COR-L47 (cell line): ENCODE results near the gene KCNAB1.
"Not testable (repeated sequence)": the region's sequence is repeated elsewhere in the genome, so short reads cannot be mapped to it uniquely, and the experiment has no call there.

ENCODE experiments used
- DNase-seq: peaks from one replicate; lab custom pipeline; 2025; lab: John Stamatoyannopoulos, UW

The KCNAB1 gene

DNA sequence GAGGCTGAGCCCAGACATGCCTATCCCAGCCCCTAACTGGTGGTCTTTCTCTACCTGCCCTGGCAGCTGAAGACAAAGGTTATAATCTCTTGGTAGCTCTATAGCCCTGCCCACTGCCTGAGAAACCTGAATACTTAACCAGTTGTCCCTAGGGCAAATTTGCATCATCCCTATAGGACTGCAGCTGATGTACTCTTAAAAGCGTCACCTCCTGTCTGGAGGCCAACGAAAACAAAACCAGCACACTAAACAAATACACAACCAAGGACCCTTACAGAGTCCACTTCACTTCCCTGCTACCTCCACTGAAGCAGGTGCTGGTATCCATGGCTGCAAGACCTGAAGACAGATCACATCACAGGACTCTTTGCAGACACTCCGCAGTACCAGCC is 98.0 kb downstream of the KCNAB1 start:
- DNase-seq: no peak

- not testable (repeated sequence) for DNase-seq
These were observed 102.0 kb downstream of the KCNAB1 start for GRCh38 chr3:156222381-156222780.

DNA sequence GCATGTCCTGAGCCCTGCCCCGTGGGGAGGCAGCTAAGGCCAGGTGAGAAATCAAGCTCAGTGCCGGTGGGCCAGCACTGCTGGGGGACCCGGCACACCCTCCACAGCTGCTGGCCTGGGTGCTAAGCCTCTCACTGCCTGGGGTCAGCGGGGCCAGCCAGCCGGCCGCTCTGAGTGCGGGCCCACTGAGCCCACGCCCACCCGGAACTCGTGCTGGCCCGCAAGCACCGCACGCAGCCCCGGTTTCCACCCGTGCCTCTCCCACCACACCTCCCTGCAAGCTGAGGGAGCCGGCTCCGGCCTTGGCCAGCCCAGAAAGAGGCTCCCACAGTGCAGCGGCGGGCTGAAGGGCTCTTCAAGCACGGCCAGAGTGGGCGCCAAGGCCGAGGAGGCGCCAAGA is 103.7 kb downstream of the KCNAB1 start:
- DNase-seq: not testable (repeated sequence)

DNA sequence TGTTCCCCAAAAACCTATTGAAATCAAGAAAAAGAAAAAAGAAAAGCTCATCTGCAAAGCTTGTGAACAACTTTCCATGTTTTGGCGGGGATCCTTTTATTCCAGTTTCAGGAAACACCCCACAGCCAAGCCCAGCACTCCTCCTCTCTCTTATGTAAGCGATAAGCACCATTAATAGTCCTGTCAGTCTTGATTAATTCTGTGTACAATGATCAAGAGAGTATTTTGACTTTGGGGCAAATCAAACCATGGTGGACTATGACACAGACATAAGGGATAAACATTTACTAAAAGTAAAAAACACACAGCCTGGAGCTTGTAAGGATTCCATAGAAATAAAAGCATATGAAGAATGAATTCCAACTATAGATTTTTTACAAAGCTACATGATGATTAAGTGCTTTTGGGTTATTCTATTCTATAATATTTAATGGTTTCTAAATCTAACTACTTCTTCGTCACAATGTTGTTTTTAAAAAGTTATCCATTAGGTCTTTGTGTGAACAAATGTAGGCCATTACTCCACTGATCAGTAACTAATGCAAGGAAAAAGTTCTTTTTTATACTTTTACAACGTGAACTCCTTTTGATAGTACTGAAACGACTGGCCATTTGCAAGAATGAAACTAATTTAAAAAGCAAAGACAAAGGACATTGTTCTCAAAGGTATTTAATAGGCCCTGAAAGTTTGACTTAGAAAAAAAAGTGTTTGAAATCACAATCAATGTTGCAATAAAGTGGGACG is 106.5 kb downstream of the KCNAB1 start:
- no peak for DNase-seq

DNA sequence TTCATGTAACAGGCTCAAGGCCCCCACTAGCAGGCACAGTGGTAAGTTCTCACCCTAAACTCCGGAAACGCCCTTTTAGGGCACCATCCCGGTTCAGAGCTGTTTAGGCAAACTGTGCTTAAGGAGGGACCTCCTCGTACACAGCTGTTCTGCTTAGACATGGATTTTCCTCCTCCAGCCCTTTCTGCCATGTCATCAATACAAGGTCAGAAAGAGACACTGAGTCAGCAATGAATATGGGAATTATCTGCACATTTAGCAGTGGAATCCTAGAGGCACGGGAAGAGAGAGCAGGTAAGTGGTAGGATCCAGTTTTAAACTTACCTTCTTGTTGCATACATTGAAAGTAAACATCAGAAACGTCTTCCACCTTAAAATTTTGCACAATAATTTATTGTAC is 107.3 kb downstream of the KCNAB1 start:
- no peak for DNase-seq

- DNase-seq: peak; percentile 42
These were observed 110.0 kb downstream of the KCNAB1 start for GRCh38 chr3:156230278-156230900.

- DNase-seq: not testable (repeated sequence)
These were observed 110.8 kb downstream of the KCNAB1 start for GRCh38 chr3:156231221-156231620.

- DNase-seq: no peak
These were observed 113.5 kb downstream of the KCNAB1 start for GRCh38 chr3:156233876-156234275.

GRCh38 chr3:156236556-156237260 is 116.3 kb downstream of the KCNAB1 start:
- DNase-seq: no peak

GRCh38 chr3:156240642-156241041 is 120.3 kb downstream of the KCNAB1 start:
- DNase-seq: no peak

DNA sequence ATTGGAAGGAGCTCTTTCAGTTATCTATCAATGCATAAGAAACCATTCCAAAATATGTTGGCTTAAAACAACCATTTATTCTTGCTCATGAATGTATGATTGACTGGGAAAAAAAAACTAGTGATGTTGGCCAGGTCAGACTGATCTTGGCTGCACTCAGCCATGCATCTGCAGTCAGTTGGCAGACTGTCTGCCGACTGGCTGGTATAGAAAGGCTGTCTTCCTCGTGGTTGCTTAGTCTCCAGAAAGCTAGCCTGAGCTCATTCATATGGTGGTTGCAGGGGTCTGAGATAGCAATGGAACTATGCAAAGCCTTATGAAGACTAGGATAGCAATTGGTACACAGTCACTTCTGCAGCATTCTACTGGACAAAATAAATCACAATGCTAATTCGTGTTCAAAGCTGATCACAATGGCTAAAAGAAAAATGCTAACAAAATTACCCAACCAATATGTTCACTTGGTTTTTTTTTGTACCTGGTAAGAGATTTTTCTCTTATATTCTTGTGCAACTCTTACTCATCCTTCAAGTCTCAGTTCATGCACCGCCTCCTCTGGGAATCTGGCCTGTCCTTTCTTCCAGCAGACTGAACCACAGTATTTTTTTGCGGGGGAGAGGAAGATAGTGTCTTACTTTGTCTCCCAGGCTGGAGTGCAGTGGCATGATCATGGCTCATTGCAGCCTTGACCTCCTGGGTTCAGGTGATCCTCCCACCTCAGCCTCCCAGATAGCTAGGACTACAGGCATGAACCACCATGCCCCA is 126.8 kb downstream of the KCNAB1 start:
- DNase-seq: no peak

GRCh38 chr3:156250550-156250949 is 130.2 kb downstream of the KCNAB1 start:
- DNase-seq: no peak

DNA sequence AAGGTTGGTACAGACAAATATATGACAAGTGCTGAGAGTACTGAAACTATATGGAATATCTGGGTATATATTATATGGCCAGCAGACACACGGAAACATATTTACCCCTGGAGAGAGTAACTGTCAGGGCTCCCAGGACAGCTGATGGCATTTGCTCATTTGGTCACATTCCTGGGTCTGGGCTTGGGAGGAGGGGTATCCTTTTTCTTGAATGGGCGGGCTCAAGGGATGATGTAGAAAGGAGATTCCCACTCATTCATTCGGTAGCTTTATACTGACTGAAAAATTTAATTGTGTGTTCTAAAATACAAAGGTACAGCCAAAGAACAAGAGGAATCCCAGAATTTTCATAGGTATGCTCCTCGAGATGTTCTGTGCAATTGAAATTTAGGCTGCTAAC is 131.0 kb downstream of the KCNAB1 start:
- no peak for DNase-seq

DNA sequence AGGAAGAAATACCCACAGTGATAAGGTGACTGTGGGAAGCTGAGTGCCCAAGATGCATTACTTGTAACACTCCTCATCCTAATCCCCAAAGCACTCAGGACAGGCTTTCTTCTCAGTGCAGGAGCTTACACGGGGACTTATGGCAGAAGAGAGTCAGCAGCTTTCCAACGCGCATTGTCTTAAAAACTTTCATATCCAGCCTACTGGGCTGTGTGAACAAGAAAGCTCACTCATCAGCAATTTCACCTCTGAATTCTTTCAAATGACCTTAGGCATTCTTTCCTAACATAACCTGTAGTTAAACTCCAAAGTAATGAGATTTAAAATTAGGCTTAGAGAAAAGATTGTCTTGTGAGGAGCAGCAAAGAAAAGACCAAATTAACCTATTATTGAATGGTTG is 132.3 kb downstream of the KCNAB1 start:
- no peak for DNase-seq

- no peak for DNase-seq
These were observed 132.8 kb downstream of the KCNAB1 start for GRCh38 chr3:156253150-156253549.

DNA sequence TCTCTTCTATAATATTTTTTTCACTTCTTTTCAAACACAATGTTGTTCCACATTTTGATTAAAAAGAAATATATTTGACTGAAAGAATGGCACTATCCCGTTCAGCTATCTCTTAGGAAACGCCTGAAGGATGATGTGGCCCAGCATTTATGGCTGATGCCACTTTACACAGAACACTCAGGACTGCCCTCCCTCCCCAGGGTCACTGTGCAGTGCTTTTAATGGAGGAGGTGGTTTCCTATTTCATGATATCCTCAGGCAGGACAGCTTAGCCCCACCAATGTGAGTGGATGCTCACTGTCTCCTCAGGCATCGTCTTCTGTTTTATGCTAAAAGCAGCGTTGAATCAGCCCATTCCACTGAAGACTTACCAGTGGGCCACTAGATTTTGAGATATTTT is 135.9 kb downstream of the KCNAB1 start:
- DNase-seq: no peak

GRCh38 chr3:156256945-156257344 is 136.6 kb downstream of the KCNAB1 start:
- no peak for DNase-seq

- DNase-seq: no peak
These were observed 137.9 kb downstream of the KCNAB1 start for GRCh38 chr3:156258301-156258700.

DNA sequence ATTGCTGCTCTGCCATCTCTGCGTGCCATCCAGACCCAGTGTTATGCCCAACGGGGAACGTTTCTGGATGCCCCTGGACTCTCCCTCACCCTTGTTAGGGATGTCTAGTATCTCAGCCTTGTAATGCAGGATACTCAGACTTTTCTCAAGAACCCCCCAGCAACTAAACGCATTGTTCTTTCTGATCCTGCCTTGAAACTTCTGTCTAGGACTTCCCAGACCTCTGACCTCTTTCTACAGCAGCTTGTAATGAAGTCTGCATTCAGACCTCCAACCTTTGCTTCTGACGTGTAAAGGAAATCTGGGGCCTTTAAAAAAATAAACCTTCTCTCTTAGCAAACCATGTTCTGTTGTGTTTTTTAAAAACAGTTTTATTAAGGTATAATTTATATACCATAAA is 139.5 kb downstream of the KCNAB1 start:
- DNase-seq: no peak

- no peak for DNase-seq
These were observed 140.0 kb downstream of the KCNAB1 start for GRCh38 chr3:156260331-156260730.

DNA sequence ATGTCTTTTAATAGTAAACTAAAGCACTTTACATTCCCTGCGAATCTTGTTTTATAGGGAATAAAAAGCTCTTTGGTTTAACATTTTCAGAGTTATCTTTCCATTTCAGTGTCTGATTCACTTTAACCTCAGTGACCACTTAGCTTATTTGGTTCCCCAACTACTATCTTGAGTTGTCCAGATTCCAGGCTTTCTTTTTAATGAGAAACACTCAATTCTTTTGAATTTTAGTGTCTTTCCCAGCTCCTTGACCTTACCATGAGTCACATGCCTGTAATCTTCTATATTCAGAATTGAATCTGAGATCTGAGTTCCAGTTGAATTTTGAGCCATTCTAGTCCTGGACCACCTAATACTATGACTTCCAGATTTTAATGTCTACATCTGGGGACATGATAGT is 144.4 kb downstream of the KCNAB1 start:
- DNase-seq: no peak

DNA sequence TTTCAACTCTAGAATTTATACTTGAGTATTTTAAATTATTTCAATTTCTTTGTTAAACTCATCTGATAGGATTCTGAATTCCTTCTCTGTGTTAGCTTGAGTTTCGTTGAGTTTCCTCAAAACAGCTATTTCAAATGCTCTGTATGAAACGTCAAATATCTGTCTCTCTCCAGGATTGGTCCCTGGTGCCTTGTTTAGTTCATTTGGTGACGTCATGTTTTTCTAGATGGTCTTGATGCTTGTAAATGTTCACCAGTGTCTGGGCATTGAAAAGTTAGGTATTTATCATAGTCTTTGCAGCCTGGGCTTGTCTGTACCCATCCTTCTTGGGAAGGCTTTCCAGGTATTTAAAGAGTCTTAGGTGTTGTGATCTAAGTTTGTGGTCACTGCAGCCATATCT is 151.1 kb downstream of the KCNAB1 start:
- no peak for DNase-seq
